LNCaP clone FGC (cell line): ENCODE measurements around the gene COPS8.

Experiments used
- DNase-seq: peaks from one replicate; pipeline ENCODE4 v3.0.0-alpha.2; 2011; ENCODE audit warnings: low read depth
- H3K4me3 ChIP-seq: 2 replicates; pipeline ENCODE4 v1.5.1; 2011; ENCODE audit warnings: mild to moderate bottlenecking, low read depth, low read length, control low read depth
- TF ChIP-seq, protein P1 (sequence below): IDR thresholded peaks from 2 replicates; pipeline ENCODE4 v1.5.1; 2012; ENCODE audit warnings: mild to moderate bottlenecking; ENCODE audit not compliant: control insufficient read depth, insufficient read depth; ENCODE audit errors: extremely low read depth

Gene COPS8

GRCh38 chr2:237057893-237058300 is 27.8 kb upstream of the COPS8 start:
- H3K4me3 ChIP-seq: no peak overlapping the region
- DNase-seq: no peak
- TF ChIP-seq, protein P1, sequence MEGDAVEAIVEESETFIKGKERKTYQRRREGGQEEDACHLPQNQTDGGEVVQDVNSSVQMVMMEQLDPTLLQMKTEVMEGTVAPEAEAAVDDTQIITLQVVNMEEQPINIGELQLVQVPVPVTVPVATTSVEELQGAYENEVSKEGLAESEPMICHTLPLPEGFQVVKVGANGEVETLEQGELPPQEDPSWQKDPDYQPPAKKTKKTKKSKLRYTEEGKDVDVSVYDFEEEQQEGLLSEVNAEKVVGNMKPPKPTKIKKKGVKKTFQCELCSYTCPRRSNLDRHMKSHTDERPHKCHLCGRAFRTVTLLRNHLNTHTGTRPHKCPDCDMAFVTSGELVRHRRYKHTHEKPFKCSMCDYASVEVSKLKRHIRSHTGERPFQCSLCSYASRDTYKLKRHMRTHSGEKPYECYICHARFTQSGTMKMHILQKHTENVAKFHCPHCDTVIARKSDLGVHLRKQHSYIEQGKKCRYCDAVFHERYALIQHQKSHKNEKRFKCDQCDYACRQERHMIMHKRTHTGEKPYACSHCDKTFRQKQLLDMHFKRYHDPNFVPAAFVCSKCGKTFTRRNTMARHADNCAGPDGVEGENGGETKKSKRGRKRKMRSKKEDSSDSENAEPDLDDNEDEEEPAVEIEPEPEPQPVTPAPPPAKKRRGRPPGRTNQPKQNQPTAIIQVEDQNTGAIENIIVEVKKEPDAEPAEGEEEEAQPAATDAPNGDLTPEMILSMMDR: no peak

DNA sequence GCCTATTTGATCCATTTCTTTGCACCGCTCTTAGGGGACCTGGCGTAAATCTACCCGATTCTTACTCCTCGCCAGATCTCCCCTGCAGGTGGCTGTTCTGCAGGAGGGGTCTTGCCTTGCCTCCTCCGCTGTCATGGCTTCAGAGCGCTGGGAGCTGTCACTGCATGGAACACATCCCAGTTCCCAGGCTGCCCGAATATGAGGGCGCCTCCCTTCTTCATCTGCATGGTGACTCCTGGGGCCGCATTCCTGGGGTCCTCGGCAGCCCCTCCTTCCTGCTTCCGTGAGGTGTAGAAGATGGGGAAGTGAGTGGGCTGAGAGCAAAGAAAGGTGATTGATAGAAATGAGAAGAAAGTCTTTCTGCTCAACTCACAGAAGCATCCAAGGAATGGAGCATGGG is 27.3 kb upstream of the COPS8 start:
- no peak overlapping the region for H3K4me3 ChIP-seq
- TF ChIP-seq, protein P1: no peak
- DNase-seq: no peak

- no peak overlapping the region for H3K4me3 ChIP-seq
- TF ChIP-seq, protein P1: no peak
- no peak for DNase-seq
Observed at GRCh38 chr2:237059155-237059875, 26.4 kb upstream of the COPS8 start.

DNA sequence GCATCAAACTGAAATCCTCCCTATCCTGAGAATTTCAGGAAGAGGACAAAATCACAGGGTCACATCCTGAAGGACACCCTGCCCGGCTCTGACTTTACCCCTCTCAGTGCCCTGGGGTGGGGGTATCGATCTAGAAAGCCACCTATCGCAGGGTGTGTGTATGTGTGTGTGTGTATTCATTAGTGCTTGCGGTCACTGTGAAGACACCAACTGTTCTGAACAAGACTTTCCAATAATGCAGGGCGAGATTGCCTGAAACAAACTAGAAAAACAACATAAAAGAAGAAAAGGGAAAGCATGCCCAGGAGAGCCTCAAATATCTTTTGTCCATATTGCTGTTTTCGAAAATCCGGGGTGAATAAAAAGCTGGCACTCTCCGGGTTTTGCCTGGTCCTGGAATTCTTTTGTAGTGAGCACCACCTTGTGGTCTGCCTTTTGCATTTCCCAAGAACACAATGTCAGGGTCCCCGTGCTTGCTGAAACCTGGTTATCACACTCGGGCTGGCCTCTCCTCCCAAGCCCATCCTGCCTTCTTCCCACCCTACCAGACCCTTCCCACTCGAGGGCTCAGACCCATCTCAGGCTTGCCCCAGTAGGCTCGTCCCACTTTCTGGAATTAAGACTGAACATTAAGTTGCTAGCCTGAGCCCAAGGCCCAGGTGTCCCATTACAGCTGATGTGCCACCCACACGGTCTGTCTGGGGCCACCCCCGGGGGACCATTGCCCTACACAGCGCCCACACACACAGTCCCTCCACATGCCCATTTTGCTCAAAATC is 25.0 kb upstream of the COPS8 start:
- peak; percentile 56 for DNase-seq
- no peak overlapping the region for H3K4me3 ChIP-seq
- TF ChIP-seq, protein P1: peak; percentile 71

DNA sequence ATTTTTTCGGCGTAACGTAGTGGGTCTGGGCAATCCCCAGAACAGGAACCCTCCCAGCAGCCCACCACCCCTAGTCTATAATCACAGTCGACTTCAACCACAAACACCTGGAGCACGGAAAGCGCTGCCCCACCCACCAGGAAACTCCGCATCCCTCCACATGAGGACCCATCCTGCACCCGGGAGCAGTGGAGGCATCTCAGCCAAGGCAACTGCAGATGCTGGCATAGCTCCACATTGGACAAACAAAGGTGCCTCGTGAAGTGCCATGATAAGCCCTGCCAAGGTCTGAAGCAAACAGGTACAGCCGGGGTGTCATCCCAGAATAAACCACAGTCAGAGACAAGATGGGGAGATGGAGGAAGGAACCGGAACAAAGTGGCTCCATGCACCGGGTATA is 24.3 kb upstream of the COPS8 start:
- TF ChIP-seq, protein P1: no peak
- no peak overlapping the region for H3K4me3 ChIP-seq
- DNase-seq: no peak

- no peak overlapping the region for H3K4me3 ChIP-seq
- DNase-seq: no peak
- TF ChIP-seq, protein P1: no peak
Observed at GRCh38 chr2:237062585-237062984, 23.1 kb upstream of the COPS8 start.
